VCaP (cell line): ENCODE results near the gene RALB.
A peak's percentile ranks its signal among the peaks of the same experiment; 100 is the strongest.

Experiments used
- H3K27ac ChIP-seq: fragments of 450-650 bp; 2 replicates; pipeline ENCODE4 v1.5.1; 2017
- TF ChIP-seq, protein P1 (sequence below): fragments of 450-650 bp; conservative IDR thresholded peaks from 2 replicates; pipeline ENCODE4 v1.5.1; 2017; ENCODE audit warnings: mild to moderate bottlenecking, moderate library complexity

The RALB gene

DNA sequence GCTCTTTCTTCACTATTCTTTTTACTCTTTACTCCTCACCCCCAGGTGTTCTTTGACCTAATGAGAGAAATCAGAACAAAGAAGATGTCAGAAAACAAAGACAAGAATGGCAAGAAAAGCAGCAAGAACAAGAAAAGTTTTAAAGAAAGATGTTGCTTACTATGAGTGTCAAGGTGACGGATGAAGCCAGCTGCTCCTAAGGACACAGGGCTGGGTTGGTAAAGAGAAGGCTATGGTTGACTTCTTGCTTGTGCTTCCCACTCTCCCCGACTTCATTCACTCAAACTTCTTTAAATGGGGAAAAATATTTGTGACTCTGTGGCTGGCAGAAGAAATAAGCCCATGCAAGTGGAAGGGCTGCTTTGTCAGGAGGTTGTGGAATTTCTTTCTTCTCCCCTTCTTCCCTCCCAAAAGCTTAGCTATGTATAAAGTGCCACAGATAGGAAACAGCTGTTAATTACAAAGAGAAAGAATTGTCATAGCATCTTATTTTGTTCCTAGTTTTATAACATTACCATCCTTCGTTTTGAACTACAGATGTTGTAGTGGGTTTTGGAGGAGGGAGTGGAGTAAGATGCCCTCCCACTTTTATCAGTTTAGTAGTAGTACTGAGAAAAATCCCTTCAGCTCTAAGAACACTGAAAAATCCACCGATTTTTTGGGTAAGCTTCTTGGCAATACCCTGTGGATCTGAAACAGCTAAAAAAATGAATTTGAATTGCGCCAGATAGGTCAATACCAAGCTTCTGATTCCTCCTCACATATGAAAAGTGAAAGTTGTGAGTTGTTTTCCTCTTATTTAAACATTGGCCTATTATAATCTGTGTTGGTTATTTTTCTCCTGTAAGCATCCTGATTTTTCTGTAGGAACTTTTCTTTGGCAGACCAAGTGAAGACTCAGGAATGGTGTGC is 40.7 kb downstream of the RALB start:
- TF ChIP-seq, protein P1, sequence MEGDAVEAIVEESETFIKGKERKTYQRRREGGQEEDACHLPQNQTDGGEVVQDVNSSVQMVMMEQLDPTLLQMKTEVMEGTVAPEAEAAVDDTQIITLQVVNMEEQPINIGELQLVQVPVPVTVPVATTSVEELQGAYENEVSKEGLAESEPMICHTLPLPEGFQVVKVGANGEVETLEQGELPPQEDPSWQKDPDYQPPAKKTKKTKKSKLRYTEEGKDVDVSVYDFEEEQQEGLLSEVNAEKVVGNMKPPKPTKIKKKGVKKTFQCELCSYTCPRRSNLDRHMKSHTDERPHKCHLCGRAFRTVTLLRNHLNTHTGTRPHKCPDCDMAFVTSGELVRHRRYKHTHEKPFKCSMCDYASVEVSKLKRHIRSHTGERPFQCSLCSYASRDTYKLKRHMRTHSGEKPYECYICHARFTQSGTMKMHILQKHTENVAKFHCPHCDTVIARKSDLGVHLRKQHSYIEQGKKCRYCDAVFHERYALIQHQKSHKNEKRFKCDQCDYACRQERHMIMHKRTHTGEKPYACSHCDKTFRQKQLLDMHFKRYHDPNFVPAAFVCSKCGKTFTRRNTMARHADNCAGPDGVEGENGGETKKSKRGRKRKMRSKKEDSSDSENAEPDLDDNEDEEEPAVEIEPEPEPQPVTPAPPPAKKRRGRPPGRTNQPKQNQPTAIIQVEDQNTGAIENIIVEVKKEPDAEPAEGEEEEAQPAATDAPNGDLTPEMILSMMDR, result no peak
- H3K27ac ChIP-seq, result peak overlapping the region; percentile 88

DNA sequence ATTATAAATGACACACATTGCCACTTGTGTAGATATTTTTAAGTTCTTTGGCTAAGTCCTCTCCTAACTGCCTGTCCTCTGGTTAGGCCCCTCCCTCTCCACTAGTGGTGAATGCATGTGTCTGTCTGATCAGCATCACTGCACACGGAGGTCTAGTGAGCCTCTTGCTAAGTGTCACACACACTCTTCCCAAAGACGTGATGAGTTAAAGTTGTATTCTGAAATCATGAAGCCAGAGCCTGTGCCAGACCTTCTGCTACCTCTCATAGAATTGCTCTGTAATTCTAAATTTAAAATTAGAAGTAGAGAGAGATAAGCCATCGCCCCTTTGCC is 41.3 kb downstream of the RALB start:
- no peak overlapping the region for H3K27ac ChIP-seq
- TF ChIP-seq, protein P1, result no peak

DNA sequence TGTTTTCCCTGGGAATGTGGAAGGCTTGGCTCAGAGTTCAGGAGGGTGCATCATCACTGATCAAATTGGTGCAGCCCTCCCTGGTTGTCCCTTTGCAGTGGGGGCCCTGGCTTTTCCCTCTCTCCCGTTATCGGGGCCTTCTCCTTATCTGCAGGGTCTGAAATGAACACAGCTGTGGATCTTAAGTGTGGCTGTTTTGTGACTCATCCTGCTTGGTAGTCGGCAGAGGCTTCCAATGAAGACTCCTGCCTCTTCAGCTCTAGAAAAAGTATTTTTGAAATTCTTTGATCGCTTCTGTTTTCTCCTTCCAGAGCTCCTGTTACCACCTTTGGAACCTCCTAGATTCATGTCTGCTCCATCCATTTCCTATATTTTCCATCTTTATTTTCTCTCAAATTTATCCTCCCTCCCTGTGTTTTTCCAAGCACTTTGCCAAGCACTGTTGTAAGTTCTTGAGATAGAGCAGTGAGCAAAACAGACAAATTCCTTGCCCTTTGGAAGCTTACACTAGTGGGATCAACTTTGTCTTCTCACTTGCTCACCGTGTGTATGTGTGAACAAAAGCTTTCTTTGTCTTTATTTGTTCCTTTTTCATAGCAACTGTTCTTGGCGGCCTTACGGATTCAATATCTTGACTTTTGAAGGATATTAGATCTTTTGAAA is 45.7 kb downstream of the RALB start:
- TF ChIP-seq, protein P1, result no peak
- H3K27ac ChIP-seq, result no peak overlapping the region

DNA sequence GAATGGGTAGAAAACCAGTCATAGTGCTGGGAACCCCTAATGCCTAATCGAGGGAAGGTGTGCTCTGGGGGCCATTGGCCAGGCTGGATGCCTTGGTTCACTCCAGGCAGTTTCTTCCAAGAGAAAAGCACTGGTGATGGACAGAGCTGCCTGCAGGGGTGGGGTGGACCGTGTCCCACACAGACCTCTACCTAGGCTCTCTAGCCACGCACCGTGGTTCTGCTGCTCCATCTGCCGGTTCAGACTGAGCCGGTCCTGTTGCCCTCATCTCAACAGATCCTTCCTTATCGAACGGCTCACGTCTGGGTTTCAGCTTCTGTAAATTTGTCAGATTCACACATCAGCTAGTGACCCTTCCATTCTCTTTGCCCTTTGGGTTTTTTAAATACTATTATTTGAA is 46.4 kb downstream of the RALB start:
- TF ChIP-seq, protein P1, result no peak
- H3K27ac ChIP-seq, result no peak overlapping the region

DNA sequence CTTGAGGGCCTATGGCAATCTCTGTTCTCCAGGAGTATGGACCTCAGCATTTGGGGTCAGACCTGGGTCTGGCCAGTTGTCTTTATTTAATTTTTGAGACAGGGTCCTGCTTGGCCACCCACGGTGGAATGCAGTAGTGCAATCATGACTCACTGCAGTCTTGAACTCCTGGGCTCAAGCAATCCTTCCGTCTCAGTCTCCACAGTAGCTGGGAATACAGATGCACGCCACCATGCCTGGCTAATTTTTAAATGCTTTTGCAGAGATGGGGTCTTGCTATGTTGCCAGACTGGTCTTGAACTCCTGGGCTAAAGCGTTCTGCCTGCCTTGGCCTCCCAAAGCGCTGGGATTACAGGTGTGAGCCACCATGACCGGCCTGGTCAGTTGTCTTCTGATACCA is 46.9 kb downstream of the RALB start:
- TF ChIP-seq, protein P1, result no peak
- no peak overlapping the region for H3K27ac ChIP-seq

DNA sequence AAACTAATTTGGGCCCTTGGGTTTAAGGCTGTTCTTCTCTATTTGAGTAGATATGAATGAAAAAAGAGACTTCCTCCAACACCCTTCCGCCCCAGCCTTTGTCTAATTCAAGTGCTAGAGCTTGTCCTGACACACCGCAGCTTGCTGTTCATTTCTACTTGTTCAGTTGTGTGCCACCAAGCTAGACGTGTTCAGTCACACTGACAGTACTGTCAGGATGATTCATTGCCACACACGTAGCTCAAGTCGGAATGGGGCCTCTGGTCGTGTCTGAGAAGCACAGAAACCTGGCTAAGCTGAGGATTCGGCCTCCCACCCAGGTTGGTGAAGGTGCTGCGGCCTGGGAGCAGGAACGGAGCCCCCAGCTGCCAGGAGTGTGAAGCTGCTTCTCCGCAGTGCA is 47.7 kb downstream of the RALB start:
- TF ChIP-seq, protein P1, result no peak
- no peak overlapping the region for H3K27ac ChIP-seq

DNA sequence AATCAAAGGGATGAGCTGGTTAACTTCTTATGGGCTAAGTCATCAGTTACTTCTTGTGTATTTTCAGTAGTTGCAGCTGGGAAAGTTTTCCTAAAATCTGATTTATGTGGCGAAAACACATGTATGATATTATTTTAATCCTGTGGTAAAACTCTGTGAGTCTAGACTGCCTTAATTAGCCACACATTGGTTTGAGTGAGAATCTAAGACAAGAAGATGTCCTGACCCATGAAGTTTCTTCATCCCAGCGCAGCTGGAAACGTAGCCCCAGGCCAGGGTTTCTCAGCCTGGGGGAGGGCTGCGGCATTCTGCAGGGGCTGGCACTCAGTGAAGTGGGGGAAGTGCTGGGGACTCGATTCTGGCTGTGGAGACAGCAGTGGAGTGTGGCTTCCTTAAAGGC is 48.6 kb downstream of the RALB start:
- no peak overlapping the region for H3K27ac ChIP-seq
- TF ChIP-seq, protein P1, result no peak
